OCI-LY7 (cell line): ENCODE data around the gene STX4. TPM values are rescaled to one million over a fixed set of nuclear protein-coding genes. Genes with fewer than 3 reads are reported as not detected.

Experiments
- BruUV-seq: library from RNA; stranded (reverse); fragments of 400-500 nt; replicated peaks from 2 replicates; lab custom pipeline; 2021; lab: Mats Ljungman, UMichigan
- CTCF ChIA-PET: fragments of 300-600 bp; sonication (Branson Sonifier 250); formaldehyde crosslinking; loops from one replicate; lab custom pipeline; 2022; ENCODE audit warnings: antibody characterized with exemption; ENCODE audit not compliant: unreplicated experiment; lab: Charles Lee
- POLR2A ChIA-PET: fragments of 300-600 bp; sonication (Branson Sonifier 250); formaldehyde crosslinking; loops from one replicate; lab custom pipeline; 2022; ENCODE audit warnings: antibody characterized with exemption; lab: Charles Lee
- DNase-seq: peaks from one replicate; pipeline ENCODE4 v3.0.0-alpha.2; 2015; ENCODE audit warnings: low spot score
- H2AFZ ChIP-seq: fragments of 200-600 bp; sonication (generic), shearing (Covaris generic); 2 replicates; pipeline ENCODE4 v1.6.1; 2014; ENCODE audit warnings: mild to moderate bottlenecking, antibody characterized with exemption, low read length, moderate library complexity
- H3K27ac ChIP-seq: fragments of 200-600 bp; sonication (generic); 2 replicates; pipeline ENCODE4 v1.5.1; 2014; ENCODE audit warnings: mixed run types, low read depth, mild to moderate bottlenecking, moderate library complexity, low read length, inconsistent platforms; ENCODE audit not compliant: poor library complexity, severe bottlenecking
- H3K36me3 ChIP-seq: fragments of 200-600 bp; sonication (generic); 2 replicates; pipeline ENCODE4 v1.6.1; 2014; ENCODE audit warnings: mild to moderate bottlenecking, antibody characterized with exemption, low read length, moderate library complexity, mixed read lengths; ENCODE audit not compliant: insufficient read depth
- H3K4me1 ChIP-seq: fragments of 200-600 bp; sonication (generic); 2 replicates; pipeline ENCODE4 v1.5.1; 2014; ENCODE audit warnings: mild to moderate bottlenecking, low read length; ENCODE audit not compliant: insufficient read depth, poor library complexity, severe bottlenecking
- H3K4me2 ChIP-seq: fragments of 200-600 bp; sonication (generic); 2 replicates; pipeline ENCODE4 v1.6.1; 2014; ENCODE audit warnings: mild to moderate bottlenecking, low read length
- H3K4me3 ChIP-seq: fragments of 200-600 bp; sonication (generic); 2 replicates; pipeline ENCODE4 v1.5.1; 2014; ENCODE audit warnings: mild to moderate bottlenecking, low read depth, low read length; ENCODE audit not compliant: poor library complexity, severe bottlenecking
- H3K79me2 ChIP-seq: fragments of 200-600 bp; sonication (generic); 2 replicates; pipeline ENCODE4 v1.6.1; 2016; ENCODE audit warnings: low read depth, mild to moderate bottlenecking, low read length, moderate library complexity, mixed read lengths; ENCODE audit not compliant: insufficient read depth
- H3K9me2 ChIP-seq: fragments of 200-600 bp; sonication (generic); 2 replicates; pipeline ENCODE4 v1.6.1; 2016; ENCODE audit warnings: mild to moderate bottlenecking, low read length, mixed read lengths; ENCODE audit not compliant: insufficient read depth
- H3K9me3 ChIP-seq: fragments of 200-600 bp; sonication (generic); 2 replicates; pipeline ENCODE4 v1.6.1; 2014; ENCODE audit warnings: mild to moderate bottlenecking, mixed run types, low read length, mixed read lengths
- H4K20me1 ChIP-seq: fragments of 200-600 bp; sonication (generic); 2 replicates; pipeline ENCODE4 v1.6.1; 2014; ENCODE audit warnings: mild to moderate bottlenecking, antibody characterized with exemption, low read length, moderate library complexity, mixed read lengths; ENCODE audit not compliant: insufficient read depth
- CTCF ChIP-seq: fragments of 200-600 bp; sonication (generic); conservative IDR thresholded peaks from 2 replicates; pipeline ENCODE4 v1.5.1; 2014; ENCODE audit warnings: mild to moderate bottlenecking, antibody characterized with exemption, low read length, moderate library complexity, mixed read lengths
- EZH2phosphoT487 ChIP-seq: fragments of 200-600 bp; sonication (generic); IDR thresholded peaks from 2 replicates; pipeline ENCODE4 v1.6.1; 2018; ENCODE audit warnings: low read depth, borderline replicate concordance, mild to moderate bottlenecking, mixed run types, antibody characterized with exemption, low read length, moderate library complexity, mixed read lengths
- intact Hi-C: fragments of 100-400 bp; cut with micrococcal nuclease; formaldehyde crosslinking; loops from one replicate; pipeline ENCODE4 v1.10.0; 2022; ENCODE audit not compliant: unreplicated experiment
- total RNA-seq, 2 experiments: library from RNA; depleted of rRNA in 1 of 2; stranded (reverse); fragments of >200 nt in 1 of 2; shearing (Covaris generic) in 1 of 2; gene quantifications; 2 replicates each; pipeline ENCODE4 v1.2.3, GENCODE V29; 2014 to 2022

The STX4 gene
- total RNA-seq, 2 experiments from 2014 or later = 16.6 to 40.5 TPM

- no peaks in the 10 kb centered on the region for H3K9me2 ChIP-seq
- H3K36me3 ChIP-seq = no peaks in the 10 kb centered on the region
- TF ChIP-seq EZH2phosphoT487 (no peak), CTCF (no peak)
- H3K4me3 ChIP-seq = peak overlapping the region; percentile 72
- BruUV-seq = no TSS peak
- H3K4me1 ChIP-seq = peaks cover 10% of the 10 kb centered on the region
- H4K20me1 ChIP-seq = no peaks in the 10 kb centered on the region
- no peak overlapping the region for H3K27ac ChIP-seq
- no peaks in the 10 kb centered on the region for H3K9me3 ChIP-seq
- ChIA-PET POLR2A (no interaction called here), CTCF (interaction anchor here (0.7 kb wide), 1 partner anchor 625 kb away, joined by 5 read pairs; no protein-coding TSS in a partner anchor)
- intact Hi-C loops = loop anchor here (2.0 to 5.0 kb wide), 2 partner anchors 74 to 75 kb away; partner anchors contain the start of genes FBXL19, ZNF646 and ZNF668
- peak overlapping the region; percentile 95 for H2AFZ ChIP-seq
- no peaks in the 10 kb centered on the region for H3K79me2 ChIP-seq
- H3K4me2 ChIP-seq = peak overlapping the region; percentile 96
- no peak for DNase-seq
These were observed 35.3 kb upstream of the STX4 start for GRCh38 chr16:30997725-30998711.

GRCh38 chr16:30998852-30999761 is 34.3 kb upstream of the STX4 start:
- ChIA-PET POLR2A (interaction anchor here (0.6 to 0.9 kb wide), 2 partner anchors 93 to 224 kb away, joined by 3 read pairs; no protein-coding TSS in a partner anchor), CTCF (no interaction called here)
- BruUV-seq = no TSS peak
- Histone ChIP-seq H3K27ac (no peak overlapping the region), H3K9me3 (no peaks in the 10 kb centered on the region), H3K9me2 (no peaks in the 10 kb centered on the region), H2AFZ (no peak overlapping the region), H3K4me3 (no peak overlapping the region), H3K79me2 (no peaks in the 10 kb centered on the region), H4K20me1 (no peaks in the 10 kb centered on the region), H3K4me1 (peaks cover 10% of the 10 kb centered on the region), H3K36me3 (no peaks in the 10 kb centered on the region), H3K4me2 (no peak overlapping the region)
- intact Hi-C loops = loop anchor here (1.0 to 5.0 kb wide), 2 partner anchors 73 to 143 kb away; partner anchors contain the start of genes ZNF646 and ZNF668
- TF ChIP-seq CTCF (no peak), EZH2phosphoT487 (no peak)
- no peak for DNase-seq
